ENCODE measurements around the gene UBAC2. TPM values are rescaled to one million over a fixed set of nuclear protein-coding genes. Genes with fewer than 3 reads are reported as not detected.

The UBAC2 gene
- total RNA-seq, 2 donors from 2014 or later, result 72.7 to 80.4 TPM

GRCh38 chr13:99267927-99268326, 67.3 kb downstream of the UBAC2 start:
- peaks cover 13% of the 10 kb centered on the region for H3K4me1 Mint-ChIP-seq
- H3K27me3 Mint-ChIP-seq (ENCODE audit: insufficient read depth), result no peaks in the 10 kb centered on the region
- Histone ChIP-seq H3K27me3 (ENCODE audit: control insufficient read depth, insufficient read depth, low read length, poor library complexity, severe bottlenecking) (no peaks in the 10 kb centered on the region), H3K4me3 (ENCODE audit: low read length) (no peak overlapping the region), H3K27ac (ENCODE audit: low read depth, low read length) (no peak overlapping the region), H3K9me3 (ENCODE audit: control insufficient read depth, low read length) (peaks cover 10% of the 10 kb centered on the region), H3K36me3 (ENCODE audit: control insufficient read depth, insufficient read depth, low read length) (peaks cover 19% of the 10 kb centered on the region), H3K4me1 (ENCODE audit: control insufficient read depth, insufficient read depth, low read length) (peaks cover 3% of the 10 kb centered on the region), H3K9ac (ENCODE audit: extremely low read depth, low read length, poor library complexity, severe bottlenecking) (no peak overlapping the region)
- no peak for DNase-seq
- no peak overlapping the region for H3K4me3 Mint-ChIP-seq
- no peak overlapping the region for H3K27ac Mint-ChIP-seq
- H3K9me3 Mint-ChIP-seq, result peaks cover 6% of the 10 kb centered on the region
- no peak for TF ChIP-seq CTCF (conservative IDR thresholded peaks at IDR 0.05)
- WGBS, 2 experiments (ENCODE audit: insufficient coverage in 1 of 2, insufficient read length in 1 of 2), result 93 to 98% methylated on average over 4 of the region's 4 CpGs
- peaks cover 16% of the 10 kb centered on the region for H3K36me3 Mint-ChIP-seq (ENCODE audit: low read depth)

- Mint-ChIP-seq H3K4me3 (no peak overlapping the region), H3K4me1 (peaks cover 17% of the 10 kb centered on the region), H3K9me3 (peaks cover 6% of the 10 kb centered on the region), H3K36me3 (ENCODE audit: low read depth) (peaks cover 16% of the 10 kb centered on the region), H3K27me3 (ENCODE audit: insufficient read depth) (no peaks in the 10 kb centered on the region), H3K27ac (no peak overlapping the region)
- Histone ChIP-seq H3K9ac (ENCODE audit: extremely low read depth, low read length, poor library complexity, severe bottlenecking) (no peak overlapping the region), H3K36me3 (ENCODE audit: control insufficient read depth, insufficient read depth, low read length) (peaks cover 15% of the 10 kb centered on the region), H3K27me3 (ENCODE audit: control insufficient read depth, insufficient read depth, low read length, poor library complexity, severe bottlenecking) (no peaks in the 10 kb centered on the region), H3K27ac (ENCODE audit: low read depth, low read length) (no peak overlapping the region), H3K4me1 (ENCODE audit: control insufficient read depth, insufficient read depth, low read length) (peaks cover 3% of the 10 kb centered on the region), H3K4me3 (ENCODE audit: low read length) (no peak overlapping the region), H3K9me3 (ENCODE audit: control insufficient read depth, low read length) (peaks cover 10% of the 10 kb centered on the region)
- DNase-seq, result no peak
- TF ChIP-seq CTCF (conservative IDR thresholded peaks at IDR 0.05), result no peak
- 93 to 96% methylated on average over 3 of the region's 3 CpGs for WGBS, 2 experiments (ENCODE audit: insufficient coverage in 1 of 2, insufficient read length in 1 of 2)
Observed at GRCh38 chr13:99268822-99269221, 68.2 kb downstream of the UBAC2 start.

GRCh38 chr13:99269627-99270241, 69.1 kb downstream of the UBAC2 start:
- Histone ChIP-seq H3K27ac (ENCODE audit: low read depth, low read length) (no peak overlapping the region), H3K9ac (ENCODE audit: extremely low read depth, low read length, poor library complexity, severe bottlenecking) (no peak overlapping the region), H3K9me3 (ENCODE audit: control insufficient read depth, low read length) (peaks cover 10% of the 10 kb centered on the region), H3K4me3 (ENCODE audit: low read length) (no peak overlapping the region), H3K4me1 (ENCODE audit: control insufficient read depth, insufficient read depth, low read length) (peaks cover 3% of the 10 kb centered on the region), H3K27me3 (ENCODE audit: control insufficient read depth, insufficient read depth, low read length, poor library complexity, severe bottlenecking) (no peaks in the 10 kb centered on the region), H3K36me3 (ENCODE audit: control insufficient read depth, insufficient read depth, low read length) (peaks cover 15% of the 10 kb centered on the region)
- peak; percentile 85 for TF ChIP-seq CTCF (conservative IDR thresholded peaks at IDR 0.05)
- WGBS, 2 experiments (ENCODE audit: insufficient coverage in 1 of 2, insufficient read length in 1 of 2), result 71 to 95% methylated on average over 1 to 2 of the region's 3 CpGs
- DNase-seq, result no peak
- Mint-ChIP-seq H3K27ac (no peak overlapping the region), H3K4me3 (no peak overlapping the region), H3K27me3 (ENCODE audit: insufficient read depth) (no peaks in the 10 kb centered on the region), H3K36me3 (ENCODE audit: low read depth) (peaks cover 21% of the 10 kb centered on the region), H3K4me1 (peaks cover 17% of the 10 kb centered on the region), H3K9me3 (peaks cover 6% of the 10 kb centered on the region)
